ENCODE results near the gene CATSPERZ.
"Not testable (repeated sequence)": the region's sequence is repeated elsewhere in the genome, so short reads cannot be mapped to it uniquely, and the experiment has no call there.

CATSPERZ gene

GRCh38 chr11:64304316-64305072 is 4.3 kb downstream of the CATSPERZ start:
- peak; percentile 89 for DNase-seq

DNA sequence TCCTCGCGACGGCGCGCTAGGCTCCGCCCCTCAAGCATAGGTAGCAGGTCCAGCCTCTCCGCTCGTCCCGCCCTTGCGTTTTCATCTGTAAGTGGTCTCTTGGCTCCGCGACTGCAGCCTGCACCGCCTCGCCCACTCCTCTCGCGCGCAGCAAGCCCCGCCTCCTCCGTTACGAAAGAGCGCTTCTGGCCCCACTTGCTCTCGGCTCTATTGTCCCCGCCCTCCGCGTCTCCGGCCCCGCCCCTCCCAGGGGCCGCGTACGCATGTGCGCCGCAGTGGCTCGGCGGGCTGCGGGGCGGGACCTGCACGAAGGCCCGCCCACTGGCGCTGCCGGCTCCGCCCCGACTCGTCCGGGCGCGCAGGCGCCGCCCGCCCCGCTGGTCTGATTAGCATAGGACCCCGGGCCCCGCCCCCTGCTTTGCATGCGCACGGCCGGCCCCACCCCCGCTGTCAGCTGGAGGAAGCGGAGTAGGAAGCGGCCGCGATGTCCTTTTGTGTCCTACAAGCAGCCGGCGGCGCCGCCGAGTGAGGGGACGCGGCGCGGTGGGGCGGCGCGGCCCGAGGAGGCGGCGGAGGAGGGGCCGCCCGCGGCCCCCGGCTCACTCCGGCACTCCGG is 5.0 kb downstream of the CATSPERZ start, which contains the start of gene ESRRA:
TSS of gene ESRRA (plus strand) at position 450 of the 616 bp plus-strand sequence. CDS start 1,656 bp downstream, outside the sequence.
- DNase-seq = peak; percentile 97

GRCh38 chr11:64305691-64306562 is 5.8 kb downstream of the CATSPERZ start:
- peak; percentile 46 for DNase-seq

- no peak for DNase-seq
Observed at GRCh38 chr11:64306563-64306875, 6.4 kb downstream of the CATSPERZ start.

DNA sequence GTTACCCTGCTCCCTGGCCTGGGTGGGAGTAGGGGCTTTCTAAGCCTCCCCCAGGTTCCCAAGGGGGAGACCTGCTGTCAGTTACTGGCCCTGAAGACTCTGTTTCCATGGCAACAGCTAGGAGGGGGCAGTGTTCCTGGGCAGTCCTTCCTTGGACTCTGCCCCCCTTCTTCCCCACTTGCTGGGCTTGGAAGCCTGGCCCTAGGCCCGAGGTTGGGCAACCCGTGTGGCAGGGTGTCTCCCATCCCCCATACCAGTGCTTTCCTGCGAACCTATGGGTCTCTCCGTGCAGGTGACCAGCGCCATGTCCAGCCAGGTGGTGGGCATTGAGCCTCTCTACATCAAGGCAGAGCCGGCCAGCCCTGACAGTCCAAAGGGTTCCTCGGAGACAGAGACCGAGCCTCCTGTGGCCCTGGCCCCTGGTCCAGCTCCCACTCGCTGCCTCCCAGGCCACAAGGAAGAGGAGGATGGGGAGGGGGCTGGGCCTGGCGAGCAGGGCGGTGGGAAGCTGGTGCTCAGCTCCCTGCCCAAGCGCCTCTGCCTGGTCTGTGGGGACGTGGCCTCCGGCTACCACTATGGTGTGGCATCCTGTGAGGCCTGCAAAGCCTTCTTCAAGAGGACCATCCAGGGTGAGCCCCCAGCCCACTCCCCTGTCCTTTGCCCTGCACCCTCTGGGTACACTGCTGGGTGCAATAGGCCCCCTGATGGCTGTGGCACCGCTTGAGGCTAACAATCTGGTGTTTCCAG is 6.9 kb downstream of the CATSPERZ start:
- DNase-seq = no peak

DNA sequence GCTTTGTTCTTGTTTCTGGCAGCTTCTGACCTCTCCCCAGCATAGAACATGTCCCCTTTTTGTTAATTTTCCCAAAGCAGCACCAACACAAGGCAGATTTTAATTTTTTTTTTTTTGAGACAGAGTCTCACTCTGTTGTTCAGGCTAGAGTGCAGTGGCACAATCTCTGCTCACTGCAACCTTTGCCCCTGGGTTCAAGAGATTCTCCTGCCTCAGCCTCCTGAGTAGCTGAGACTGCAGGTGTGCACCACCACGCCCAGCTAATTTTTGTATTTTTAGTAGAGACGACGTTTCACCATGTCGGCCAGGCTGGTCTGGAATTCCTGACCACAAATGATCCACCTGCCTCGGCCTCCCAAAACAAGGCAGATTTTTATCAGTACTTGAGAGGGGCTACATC is 7.6 kb downstream of the CATSPERZ start:
- DNase-seq = not testable (repeated sequence)

- no peak for DNase-seq
Observed at GRCh38 chr11:64312947-64313346, 12.8 kb downstream of the CATSPERZ start.

DNA sequence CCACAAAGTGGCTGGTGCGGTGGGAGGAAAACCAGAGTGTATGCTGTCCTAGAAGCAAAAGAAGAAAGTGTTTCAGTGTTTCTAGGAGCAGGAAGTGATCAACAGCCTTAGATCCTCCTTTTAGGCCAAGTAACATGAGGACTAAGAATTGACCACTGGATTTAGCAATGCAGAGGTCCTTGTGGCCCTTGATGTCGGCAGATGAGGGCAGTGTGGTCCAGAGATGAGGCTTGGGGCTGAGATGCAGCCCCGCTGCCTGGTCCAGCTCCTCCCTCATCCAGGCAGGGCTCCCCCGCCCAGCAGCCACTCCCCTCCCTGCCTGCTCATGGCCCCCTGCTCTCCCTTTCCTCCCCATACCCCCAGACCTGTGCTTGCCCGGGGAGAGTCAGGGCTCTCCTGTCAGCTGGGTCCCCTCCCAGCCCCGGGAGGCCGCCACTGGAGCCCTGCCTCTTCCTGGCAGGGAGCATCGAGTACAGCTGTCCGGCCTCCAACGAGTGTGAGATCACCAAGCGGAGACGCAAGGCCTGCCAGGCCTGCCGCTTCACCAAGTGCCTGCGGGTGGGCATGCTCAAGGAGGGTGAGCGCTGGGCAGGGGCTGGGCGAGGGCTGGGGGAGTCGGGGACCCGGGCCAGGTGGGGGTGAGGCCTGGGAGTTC is 13.5 kb downstream of the CATSPERZ start:
- DNase-seq = no peak

DNA sequence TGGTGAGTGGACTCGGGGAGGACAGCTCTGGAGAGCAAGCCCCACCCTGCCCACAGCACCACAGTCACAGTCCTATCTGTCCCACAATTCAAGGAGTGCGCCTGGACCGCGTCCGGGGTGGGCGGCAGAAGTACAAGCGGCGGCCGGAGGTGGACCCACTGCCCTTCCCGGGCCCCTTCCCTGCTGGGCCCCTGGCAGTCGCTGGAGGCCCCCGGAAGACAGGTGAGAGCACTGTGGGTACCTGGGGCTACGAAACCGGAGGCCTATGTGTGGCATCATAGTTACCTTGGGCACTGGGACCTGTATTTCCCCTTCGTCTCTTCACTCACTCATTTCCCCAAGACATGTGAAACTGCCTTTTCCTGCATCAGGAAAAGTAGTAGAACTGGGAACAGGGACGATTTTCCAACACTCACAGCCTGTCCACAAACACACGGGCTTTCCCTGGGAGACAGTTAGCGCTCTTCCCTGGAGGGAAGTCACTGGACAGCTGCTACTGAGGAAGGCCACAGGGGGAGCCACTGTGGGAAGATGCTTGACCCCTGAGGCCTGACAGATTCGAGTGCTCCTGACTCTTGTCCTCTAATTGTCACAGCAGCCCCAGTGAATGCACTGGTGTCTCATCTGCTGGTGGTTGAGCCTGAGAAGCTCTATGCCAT is 14.1 kb downstream of the CATSPERZ start:
- DNase-seq = no peak

GRCh38 chr11:64314805-64315561 is 14.8 kb downstream of the CATSPERZ start:
- DNase-seq = no peak

DNA sequence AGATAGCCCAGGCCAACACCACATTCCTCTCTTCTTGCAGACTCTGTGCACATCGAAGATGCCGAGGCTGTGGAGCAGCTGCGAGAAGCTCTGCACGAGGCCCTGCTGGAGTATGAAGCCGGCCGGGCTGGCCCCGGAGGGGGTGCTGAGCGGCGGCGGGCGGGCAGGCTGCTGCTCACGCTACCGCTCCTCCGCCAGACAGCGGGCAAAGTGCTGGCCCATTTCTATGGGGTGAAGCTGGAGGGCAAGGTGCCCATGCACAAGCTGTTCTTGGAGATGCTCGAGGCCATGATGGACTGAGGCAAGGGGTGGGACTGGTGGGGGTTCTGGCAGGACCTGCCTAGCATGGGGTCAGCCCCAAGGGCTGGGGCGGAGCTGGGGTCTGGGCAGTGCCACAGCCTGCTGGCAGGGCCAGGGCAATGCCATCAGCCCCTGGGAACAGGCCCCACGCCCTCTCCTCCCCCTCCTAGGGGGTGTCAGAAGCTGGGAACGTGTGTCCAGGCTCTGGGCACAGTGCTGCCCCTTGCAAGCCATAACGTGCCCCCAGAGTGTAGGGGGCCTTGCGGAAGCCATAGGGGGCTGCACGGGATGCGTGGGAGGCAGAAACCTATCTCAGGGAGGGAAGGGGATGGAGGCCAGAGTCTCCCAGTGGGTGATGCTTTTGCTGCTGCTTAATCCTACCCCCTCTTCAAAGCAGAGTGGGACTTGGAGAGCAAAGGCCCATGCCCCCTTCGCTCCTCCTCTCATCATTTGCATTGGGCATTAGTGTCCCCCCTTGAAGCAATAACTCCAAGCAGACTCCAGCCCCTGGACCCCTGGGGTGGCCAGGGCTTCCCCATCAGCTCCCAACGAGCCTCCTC is 15.7 kb downstream of the CATSPERZ start:
- not testable (repeated sequence) for DNase-seq

- peak; percentile 12 for DNase-seq
Observed at GRCh38 chr11:64316672-64317324, 16.6 kb downstream of the CATSPERZ start.

- DNase-seq = peak; percentile 96
Observed at GRCh38 chr11:64317325-64317960, 17.3 kb downstream of the CATSPERZ start, which contains the start of gene TRMT112. Gene TRMT112 (minus strand): TSS chr11:64317559. CDS start chr11:64317526, 33 bp downstream.

DNA sequence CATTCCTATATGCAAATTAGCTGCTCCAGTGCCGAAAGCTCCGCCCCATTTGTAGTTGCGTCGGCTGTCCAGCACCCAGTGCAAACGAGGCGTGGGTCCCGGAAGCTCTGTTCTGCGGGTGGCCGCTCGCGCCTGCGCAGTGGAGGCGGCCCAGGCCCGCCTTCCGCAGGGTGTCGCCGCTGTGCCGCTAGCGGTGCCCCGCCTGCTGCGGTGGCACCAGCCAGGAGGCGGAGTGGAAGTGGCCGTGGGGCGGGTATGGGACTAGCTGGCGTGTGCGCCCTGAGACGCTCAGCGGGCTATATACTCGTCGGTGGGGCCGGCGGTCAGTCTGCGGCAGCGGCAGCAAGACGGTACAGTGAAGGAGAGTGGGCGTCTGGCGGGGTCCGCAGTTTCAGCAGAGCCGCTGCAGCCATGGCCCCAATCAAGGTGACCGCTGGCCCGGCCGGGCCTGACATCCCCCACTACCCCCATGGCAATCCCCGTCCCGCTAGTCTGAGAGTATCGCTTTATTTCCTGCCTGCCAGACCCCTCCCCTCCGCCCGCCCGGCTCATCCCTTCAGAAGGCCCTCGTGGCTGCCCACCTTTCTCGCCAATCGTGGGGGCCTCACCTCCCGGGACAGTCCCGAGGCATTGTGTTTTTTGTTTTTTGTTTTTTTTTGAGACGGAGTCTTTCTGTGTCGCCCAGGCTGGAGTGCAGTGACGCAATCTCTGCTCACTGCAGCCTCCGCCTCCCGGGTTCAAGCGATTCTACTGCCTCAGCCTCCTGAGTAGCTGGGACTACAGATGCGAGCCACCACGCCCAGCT is 18.0 kb downstream of the CATSPERZ start, which contains the start of gene PRDX5:
TSS of gene PRDX5 (plus strand) at position 161 of the 805 bp plus-strand sequence. CDS start at position 256, 95 bp downstream.
- peak; percentile 95 for DNase-seq

DNA sequence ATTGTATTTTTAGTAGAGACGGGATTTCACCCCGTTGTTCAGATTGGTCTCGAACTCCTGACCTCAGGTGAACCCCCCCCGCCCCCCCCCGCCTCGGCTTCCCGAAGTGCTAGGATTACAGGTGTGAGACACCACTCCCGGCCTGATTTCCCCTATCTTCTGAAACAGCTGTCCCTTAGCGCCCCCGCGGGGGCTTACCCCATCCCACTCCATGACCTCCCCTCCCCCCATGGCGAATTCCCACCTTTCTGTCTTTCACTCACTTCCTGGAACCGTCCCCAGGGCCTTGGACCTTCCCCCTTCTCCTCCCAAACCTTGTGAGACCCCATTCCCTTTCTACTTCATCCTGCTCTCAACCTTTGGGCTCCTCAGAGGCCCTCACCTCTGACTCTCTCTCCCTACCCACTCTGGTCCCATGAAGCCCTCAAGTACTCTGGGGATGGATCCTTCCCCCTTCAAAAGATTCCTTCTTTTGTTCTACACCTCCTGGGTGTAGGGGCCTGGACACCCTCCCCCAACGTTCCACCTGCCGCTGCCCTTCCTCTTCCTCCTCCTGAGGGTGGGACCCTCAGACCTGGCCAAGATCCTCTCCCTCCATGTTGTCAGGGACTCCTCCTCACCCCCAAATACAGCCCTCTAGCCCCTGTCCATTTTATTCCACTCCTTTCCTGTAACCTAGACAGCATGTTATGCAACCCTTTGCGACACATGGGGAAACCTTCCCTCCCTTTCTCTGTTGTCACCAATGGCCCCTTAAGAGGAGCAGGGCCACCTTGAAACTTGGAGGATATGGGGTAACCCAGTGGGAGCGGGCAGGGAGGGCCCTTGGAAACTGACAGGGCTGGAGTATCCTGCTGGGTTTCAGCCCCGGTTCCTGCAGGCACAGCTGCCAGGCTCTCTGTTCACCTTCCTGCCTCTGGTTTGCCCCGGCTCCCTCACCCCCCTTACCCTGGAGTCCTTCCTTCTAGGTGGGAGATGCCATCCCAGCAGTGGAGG is 18.9 kb downstream of the CATSPERZ start:
- DNase-seq = no peak

DNA sequence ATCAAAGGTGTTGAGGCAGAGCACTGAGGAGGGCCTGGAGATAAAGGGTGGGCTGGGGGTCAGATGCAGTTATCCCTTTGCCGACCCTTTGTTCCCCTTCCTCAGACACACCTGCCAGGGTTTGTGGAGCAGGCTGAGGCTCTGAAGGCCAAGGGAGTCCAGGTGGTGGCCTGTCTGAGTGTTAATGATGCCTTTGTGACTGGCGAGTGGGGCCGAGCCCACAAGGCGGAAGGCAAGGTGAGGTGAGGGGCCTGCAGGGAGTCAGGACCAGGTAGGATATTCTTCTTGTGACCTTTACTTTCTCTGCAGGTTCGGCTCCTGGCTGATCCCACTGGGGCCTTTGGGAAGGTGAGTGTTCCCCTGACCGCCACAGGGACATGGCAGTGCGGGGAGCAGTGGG is 20.4 kb downstream of the CATSPERZ start:
- DNase-seq = no peak

All from HCEC 1CT (cell line).